Liver (tissue), 3 donors: ENCODE measurements around the gene DBN1.

Experiments used
- RXRA ChIP-seq, 2 donors: IDR thresholded peaks; 2 replicates each; pipeline ENCODE4 v1.6.1; 2017 to 2018; ENCODE audit warnings: antibody characterized with exemption in 2 of 2, mild to moderate bottlenecking in 1 of 2
- TF ChIP-seq, protein P1 (sequence below): fragments of 150-350 bp; IDR thresholded peaks from 2 replicates; pipeline ENCODE4 v1.5.1; 2017; ENCODE audit warnings: improper control_type of control experiment, low read depth, low read length; ENCODE audit not compliant: missing input control
- donor health status: healthy.
- donor health status: healthy.

DNA sequence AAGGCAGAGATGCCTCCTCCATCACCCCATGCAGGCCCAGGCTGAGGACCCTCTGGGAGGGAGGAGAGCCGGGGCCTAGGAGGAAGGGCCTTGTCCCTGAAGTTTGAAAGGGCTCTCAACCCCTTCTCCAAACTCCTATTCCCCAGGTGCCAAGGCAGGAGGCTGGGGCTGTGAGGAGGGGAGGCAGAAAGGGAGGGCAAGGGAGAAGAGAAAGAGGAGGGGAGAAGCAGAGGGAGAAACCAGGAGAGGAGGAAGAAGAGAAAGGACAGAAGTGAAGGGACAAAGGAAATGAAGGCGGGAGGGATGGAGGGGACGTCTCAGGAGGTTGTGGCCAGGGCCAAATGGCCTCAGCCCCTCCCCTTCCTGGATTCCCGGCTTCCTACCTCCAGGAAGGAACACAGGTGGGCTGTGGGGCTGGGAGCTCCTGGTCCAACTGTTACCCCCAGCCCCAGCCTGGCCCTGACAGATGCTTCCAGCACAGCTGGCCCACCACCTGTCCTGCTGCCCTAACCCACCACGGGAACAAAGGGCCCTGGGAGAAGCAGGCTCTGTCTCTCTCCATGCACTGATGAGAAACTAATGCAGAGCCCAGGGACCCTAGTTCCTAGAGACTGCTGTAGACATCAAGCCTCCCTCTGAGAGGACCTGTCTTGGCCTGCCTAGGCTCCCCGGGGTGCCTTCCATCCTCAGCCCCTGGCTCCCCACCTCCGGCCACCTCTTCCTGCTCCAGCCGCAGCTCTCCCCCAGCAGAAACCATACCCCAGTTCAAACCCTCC is 3.5 kb downstream of the DBN1 start:
- TF ChIP-seq, protein P1, sequence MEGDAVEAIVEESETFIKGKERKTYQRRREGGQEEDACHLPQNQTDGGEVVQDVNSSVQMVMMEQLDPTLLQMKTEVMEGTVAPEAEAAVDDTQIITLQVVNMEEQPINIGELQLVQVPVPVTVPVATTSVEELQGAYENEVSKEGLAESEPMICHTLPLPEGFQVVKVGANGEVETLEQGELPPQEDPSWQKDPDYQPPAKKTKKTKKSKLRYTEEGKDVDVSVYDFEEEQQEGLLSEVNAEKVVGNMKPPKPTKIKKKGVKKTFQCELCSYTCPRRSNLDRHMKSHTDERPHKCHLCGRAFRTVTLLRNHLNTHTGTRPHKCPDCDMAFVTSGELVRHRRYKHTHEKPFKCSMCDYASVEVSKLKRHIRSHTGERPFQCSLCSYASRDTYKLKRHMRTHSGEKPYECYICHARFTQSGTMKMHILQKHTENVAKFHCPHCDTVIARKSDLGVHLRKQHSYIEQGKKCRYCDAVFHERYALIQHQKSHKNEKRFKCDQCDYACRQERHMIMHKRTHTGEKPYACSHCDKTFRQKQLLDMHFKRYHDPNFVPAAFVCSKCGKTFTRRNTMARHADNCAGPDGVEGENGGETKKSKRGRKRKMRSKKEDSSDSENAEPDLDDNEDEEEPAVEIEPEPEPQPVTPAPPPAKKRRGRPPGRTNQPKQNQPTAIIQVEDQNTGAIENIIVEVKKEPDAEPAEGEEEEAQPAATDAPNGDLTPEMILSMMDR = no peak
- TF ChIP-seq RXRA (IDR thresholded peaks at IDR 0.05) = no peak
